Glomerular endothelial cell (primary cell): Measurements from ENCODE around the gene CEP350. TPM values are rescaled to one million over a fixed set of nuclear protein-coding genes. Genes with fewer than 3 reads are reported as not detected.

Source experiments
- DNase-seq: peaks from one replicate; pipeline ENCODE4 v3.0.0-alpha.2; 2011; ENCODE audit warnings: low read depth, low spot score; ENCODE audit errors: extremely low read depth
- total RNA-seq: library from RNA; depleted of rRNA; stranded (reverse); fragments of >200 nt; gene quantifications from 2 replicates; pipeline ENCODE4 v1.2.3, GENCODE V29; 2015

Gene CEP350
- total RNA-seq, 1 donor from 2014 or later: 22.1 TPM

- no peak for DNase-seq
Measured at GRCh38 chr1:180053594-180054567, 99.3 kb downstream of the CEP350 start.

- DNase-seq: no peak
Measured at GRCh38 chr1:180057883-180058396, 103.3 kb downstream of the CEP350 start.

GRCh38 chr1:180061019-180061418 lies 106.4 kb downstream of the CEP350 start:
- DNase-seq: no peak

- no peak for DNase-seq
Measured at GRCh38 chr1:180062452-180062971, 107.9 kb downstream of the CEP350 start.

- DNase-seq: no peak
Measured at GRCh38 chr1:180065408-180065807, 110.8 kb downstream of the CEP350 start.

GRCh38 chr1:180066150-180066549 lies 111.5 kb downstream of the CEP350 start:
- no peak for DNase-seq

GRCh38 chr1:180070286-180070685 lies 115.7 kb downstream of the CEP350 start:
- no peak for DNase-seq

GRCh38 chr1:180071759-180072158 lies 117.1 kb downstream of the CEP350 start:
- no peak for DNase-seq

GRCh38 chr1:180080439-180080838 lies 125.8 kb downstream of the CEP350 start:
- DNase-seq: no peak

- no peak for DNase-seq
Measured at GRCh38 chr1:180081474-180081873, 126.9 kb downstream of the CEP350 start.

- DNase-seq: no peak
Measured at GRCh38 chr1:180083164-180083563, 128.6 kb downstream of the CEP350 start.

GRCh38 chr1:180084867-180085266 lies 130.3 kb downstream of the CEP350 start:
- no peak for DNase-seq

- no peak for DNase-seq
Measured at GRCh38 chr1:180085331-180085730, 130.7 kb downstream of the CEP350 start.

- DNase-seq: no peak
Measured at GRCh38 chr1:180092931-180093650, 138.5 kb downstream of the CEP350 start.

- no peak for DNase-seq
Measured at GRCh38 chr1:180094705-180095295, 140.2 kb downstream of the CEP350 start.

GRCh38 chr1:180096584-180097325 lies 142.1 kb downstream of the CEP350 start:
- DNase-seq: no peak

- DNase-seq: no peak
Measured at GRCh38 chr1:180097326-180097605, 142.7 kb downstream of the CEP350 start.

- no peak for DNase-seq
Measured at GRCh38 chr1:180101411-180101810, 146.8 kb downstream of the CEP350 start.

GRCh38 chr1:180103819-180104218 lies 149.2 kb downstream of the CEP350 start:
- DNase-seq: no peak

GRCh38 chr1:180112091-180112490 lies 157.5 kb downstream of the CEP350 start:
- no peak for DNase-seq
